ENCODE data around the gene SPEN.

SPEN gene

GRCh38 chr1:15937706-15938168 lies 90.2 kb downstream of the SPEN start:
- no peak for DNase-seq (ENCODE audit: low read depth)

GRCh38 chr1:15938628-15939161 lies 91.2 kb downstream of the SPEN start:
- DNase-seq (ENCODE audit: low read depth) = no peak

- no peak for DNase-seq (ENCODE audit: low read depth)
These were observed 91.9 kb downstream of the SPEN start for GRCh38 chr1:15939181-15940109.

GRCh38 chr1:15940110-15941043 lies 92.9 kb downstream of the SPEN start:
- DNase-seq (ENCODE audit: low read depth) = no peak

- DNase-seq (ENCODE audit: low read depth) = no peak
These were observed 93.7 kb downstream of the SPEN start for GRCh38 chr1:15941044-15941840.

GRCh38 chr1:15941899-15942660 lies 94.6 kb downstream of the SPEN start:
- no peak for DNase-seq (ENCODE audit: low read depth)

GRCh38 chr1:15942661-15943327 lies 95.3 kb downstream of the SPEN start:
- DNase-seq (ENCODE audit: low read depth) = no peak

- DNase-seq (ENCODE audit: low read depth) = no peak
These were observed 96.0 kb downstream of the SPEN start for GRCh38 chr1:15943328-15943991.

- no peak for DNase-seq (ENCODE audit: low read depth)
These were observed 96.4 kb downstream of the SPEN start for GRCh38 chr1:15943992-15944307.

- DNase-seq (ENCODE audit: low read depth) = no peak
These were observed 97.0 kb downstream of the SPEN start for GRCh38 chr1:15944308-15945010.

GRCh38 chr1:15945011-15945831 lies 97.7 kb downstream of the SPEN start:
- DNase-seq (ENCODE audit: low read depth) = no peak

GRCh38 chr1:15945832-15946448 lies 98.4 kb downstream of the SPEN start:
- DNase-seq (ENCODE audit: low read depth) = no peak

- no peak for DNase-seq (ENCODE audit: low read depth)
These were observed 99.3 kb downstream of the SPEN start for GRCh38 chr1:15946571-15947381.

- no peak for DNase-seq (ENCODE audit: low read depth)
These were observed 100.0 kb downstream of the SPEN start for GRCh38 chr1:15947382-15948090.

- DNase-seq (ENCODE audit: low read depth) = no peak
These were observed 100.6 kb downstream of the SPEN start for GRCh38 chr1:15948091-15948591.

All from HS-5 (cell line).